Epidermal melanocyte (primary cell): ENCODE measurements around the gene PEAK1.
A peak's percentile ranks its signal among the peaks of the same experiment; 100 is the strongest.

ENCODE experiments used
- DNase-seq: peaks from one replicate; pipeline ENCODE4 v3.0.0; 2011; ENCODE audit warnings: low spot score; ENCODE audit not compliant: insufficient read length

Gene PEAK1, protein sequence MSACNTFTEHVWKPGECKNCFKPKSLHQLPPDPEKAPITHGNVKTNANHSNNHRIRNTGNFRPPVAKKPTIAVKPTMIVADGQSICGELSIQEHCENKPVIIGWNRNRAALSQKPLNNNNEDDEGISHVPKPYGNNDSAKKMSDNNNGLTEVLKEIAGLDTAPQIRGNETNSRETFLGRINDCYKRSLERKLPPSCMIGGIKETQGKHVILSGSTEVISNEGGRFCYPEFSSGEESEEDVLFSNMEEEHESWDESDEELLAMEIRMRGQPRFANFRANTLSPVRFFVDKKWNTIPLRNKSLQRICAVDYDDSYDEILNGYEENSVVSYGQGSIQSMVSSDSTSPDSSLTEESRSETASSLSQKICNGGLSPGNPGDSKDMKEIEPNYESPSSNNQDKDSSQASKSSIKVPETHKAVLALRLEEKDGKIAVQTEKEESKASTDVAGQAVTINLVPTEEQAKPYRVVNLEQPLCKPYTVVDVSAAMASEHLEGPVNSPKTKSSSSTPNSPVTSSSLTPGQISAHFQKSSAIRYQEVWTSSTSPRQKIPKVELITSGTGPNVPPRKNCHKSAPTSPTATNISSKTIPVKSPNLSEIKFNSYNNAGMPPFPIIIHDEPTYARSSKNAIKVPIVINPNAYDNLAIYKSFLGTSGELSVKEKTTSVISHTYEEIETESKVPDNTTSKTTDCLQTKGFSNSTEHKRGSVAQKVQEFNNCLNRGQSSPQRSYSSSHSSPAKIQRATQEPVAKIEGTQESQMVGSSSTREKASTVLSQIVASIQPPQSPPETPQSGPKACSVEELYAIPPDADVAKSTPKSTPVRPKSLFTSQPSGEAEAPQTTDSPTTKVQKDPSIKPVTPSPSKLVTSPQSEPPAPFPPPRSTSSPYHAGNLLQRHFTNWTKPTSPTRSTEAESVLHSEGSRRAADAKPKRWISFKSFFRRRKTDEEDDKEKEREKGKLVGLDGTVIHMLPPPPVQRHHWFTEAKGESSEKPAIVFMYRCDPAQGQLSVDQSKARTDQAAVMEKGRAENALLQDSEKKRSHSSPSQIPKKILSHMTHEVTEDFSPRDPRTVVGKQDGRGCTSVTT (N-terminal part only)

DNA sequence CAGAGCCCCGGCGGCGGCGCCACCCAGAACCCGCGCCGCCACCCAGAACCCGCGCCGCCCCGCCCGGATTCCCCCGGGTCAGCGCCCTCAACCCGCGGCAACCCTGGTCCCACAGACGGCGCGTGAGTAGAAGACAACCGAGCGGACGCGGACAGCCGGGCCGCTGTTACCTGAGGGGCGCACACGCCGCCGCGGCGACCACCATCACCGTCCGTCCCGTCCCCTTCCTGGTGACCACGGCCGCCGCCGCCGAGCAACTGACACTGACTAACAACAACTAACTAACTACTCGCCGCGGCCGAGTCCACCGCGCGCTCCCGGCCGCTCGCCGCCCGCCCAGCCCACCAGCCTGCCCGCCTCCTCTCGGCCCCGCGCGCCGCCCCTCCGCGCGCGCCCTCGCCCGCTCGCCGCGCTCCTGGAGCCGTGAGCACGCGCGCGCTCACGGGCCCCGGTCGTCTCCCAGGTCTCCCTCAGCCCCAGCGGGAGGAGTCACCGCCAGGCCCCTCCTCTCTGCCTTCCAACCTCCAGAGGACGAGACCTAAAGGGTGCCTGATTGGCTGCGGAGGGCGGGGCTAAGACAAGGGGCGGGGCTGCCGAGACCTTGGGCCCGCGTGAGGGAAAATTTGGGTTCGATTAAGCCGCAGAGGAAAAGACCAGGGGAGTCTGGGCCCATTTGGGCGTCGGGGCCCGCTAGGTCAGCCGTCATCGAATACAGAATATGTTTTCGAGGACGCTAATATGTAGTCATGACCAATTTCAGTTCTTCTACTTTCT lies at the start of gene PEAK1:
TSS of gene PEAK1 (minus strand) at position 269 of the 774 bp plus-strand sequence. CDS start 238,178 bp downstream, outside the sequence.
- peak; percentile 81 for DNase-seq

DNA sequence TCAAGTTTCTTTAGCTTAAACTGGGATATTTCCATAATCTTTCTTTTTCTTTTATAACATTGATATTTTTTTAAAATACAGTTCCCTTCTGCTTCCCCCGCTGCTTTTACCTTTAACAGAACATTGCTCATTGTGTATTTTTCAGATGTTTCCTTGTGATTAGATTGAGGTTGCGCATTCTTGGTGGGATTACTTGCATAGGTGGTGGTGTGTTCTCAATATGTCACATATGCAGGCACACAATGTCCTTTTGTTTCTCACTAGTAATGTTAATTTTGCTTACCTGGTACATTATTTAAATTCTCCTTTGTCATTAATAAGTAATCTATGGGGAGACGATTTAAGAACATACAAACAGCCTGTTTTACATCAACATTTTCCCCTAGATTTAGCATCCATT lies 49.0 kb upstream of the PEAK1 start:
- no peak for DNase-seq

DNA sequence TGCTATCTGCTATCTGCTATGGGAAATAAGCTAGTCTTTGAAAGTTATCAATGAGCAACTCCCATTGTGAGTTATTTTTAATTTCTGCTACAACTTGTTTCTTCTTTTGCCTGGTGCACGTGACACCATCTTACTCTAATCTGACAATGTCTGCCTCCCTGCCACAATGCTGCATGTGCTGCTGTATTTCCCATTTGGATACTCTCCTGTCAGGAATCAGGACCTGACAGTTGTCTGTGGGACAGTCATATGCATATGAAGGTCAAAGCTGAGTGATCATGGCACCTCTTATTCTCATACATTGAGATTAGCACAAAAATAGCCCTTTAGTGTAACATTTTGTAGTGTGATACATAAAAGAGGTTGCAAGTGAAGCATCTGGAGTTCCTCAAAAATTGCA lies 46.6 kb upstream of the PEAK1 start:
- no peak for DNase-seq

DNA sequence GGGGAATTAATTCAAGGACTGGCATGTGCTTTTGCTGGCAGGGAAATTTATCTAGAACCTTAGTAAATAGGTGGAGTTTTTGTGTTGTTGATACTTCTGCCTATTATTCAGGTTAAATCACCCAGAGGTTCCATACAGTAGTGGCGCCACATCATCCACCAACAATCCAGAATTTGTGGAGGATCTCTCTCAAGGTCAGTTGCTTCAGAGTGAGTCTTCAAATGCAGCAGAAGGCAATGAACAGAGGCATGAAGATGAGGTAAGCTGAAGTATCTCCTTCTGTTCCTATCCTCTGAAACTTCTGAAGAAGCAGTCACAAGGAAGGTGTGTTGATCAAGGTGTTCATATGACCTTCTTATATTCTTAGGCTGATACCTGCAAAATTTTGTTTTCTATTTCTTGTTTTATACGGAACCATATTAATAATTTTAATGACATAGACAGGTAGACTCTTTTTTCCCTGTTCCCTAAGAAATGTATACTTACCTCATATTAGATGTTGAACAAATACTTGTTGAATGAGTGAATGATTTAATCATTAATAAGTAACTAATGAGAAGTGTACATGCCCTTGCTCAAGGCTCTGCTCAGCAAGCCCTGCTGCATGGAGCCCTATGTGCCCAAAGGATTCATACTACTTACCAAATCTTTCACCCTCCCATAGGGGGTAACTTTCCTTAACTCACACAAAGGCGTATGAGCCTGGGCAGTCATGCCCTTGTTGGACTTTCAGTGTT lies 44.4 kb upstream of the PEAK1 start:
- no peak for DNase-seq

DNA sequence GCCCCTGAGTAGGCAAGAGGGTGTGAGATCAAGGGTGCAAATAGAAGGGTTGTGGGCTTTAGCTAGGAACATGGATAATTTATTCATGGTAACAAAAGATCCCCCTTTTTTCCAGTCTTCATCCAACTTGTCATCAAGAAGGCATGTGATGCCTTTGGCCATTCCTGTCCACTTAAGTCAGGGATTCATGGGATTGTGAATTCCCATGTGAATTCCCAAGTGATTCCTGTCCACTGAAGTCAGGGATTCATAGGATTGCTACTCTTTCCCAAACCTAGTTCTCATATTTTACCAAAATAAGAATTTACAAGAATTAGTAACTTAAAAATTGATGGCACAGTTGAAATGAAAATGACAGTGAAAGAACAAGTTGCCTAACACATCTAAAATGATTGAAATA lies 41.6 kb upstream of the PEAK1 start:
- no peak for DNase-seq

DNA sequence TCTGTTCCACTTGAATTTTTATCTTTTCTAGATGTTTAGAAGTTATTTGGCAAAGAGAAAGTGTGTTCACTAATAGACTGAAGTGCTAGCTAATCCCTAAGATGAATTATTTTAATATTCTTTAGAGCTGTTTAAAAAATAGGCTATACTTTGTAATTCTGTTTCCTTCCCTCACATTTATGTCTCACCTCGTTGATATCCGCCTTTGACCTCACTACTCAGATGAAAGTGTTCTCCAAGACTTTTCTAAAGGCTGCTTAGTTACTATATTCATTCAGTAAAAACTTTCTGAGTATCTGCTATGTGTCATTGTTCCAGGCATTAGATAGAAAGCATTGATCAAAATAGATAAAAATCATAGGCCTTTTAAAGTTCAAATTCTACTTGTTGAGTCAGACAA lies 39.1 kb upstream of the PEAK1 start:
- DNase-seq = no peak

DNA sequence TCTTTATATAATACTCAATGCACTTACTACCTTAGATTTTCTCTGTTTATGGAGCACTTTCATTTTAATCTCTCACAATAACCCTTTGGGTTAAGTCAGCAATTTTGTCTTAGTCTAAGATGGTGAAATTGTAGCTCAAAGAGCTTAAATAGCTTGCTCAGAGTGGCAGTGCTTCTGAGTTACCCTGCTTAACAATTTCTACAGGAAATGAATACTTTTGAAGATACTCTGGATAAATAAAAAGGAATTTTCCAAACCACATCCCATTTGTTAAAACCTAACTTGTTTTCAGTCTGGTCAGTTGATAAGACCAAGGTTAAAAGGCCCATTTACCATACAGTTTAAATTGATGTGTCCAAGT lies 38.0 kb upstream of the PEAK1 start:
- DNase-seq = no peak

DNA sequence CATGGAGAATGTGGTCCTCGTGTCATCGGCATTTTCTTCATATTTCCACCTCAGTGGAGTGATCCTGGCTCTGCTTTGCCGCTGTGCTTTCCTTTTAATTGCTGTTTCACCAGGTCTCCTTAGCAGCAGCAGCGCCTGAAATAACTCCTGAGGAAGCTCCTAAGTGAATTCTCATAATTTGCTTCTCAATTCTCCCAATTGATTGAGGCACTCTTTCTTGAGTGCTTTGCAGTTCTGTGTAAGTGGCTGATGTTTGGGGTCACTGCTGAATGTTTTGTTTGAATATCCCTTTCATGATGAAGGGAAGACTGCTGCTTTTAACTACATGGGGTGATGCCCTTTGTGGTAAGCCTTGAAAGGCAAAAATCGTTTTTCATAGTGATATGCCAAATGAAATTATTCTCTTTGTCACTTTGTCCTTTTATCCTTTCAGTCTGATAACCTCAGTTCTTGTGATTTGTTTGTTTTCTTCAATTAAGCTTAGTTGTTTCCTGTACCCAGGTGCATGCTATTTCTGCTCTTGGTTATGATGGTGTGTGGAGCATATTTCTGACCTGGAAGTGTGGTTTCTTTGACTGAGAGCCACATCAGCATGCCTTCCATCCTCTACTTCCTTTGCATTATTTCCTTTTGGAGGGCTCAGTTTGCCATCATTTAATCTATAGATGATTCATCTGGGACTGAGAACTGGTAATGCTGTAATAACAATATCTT lies 37.4 kb upstream of the PEAK1 start:
- no peak for DNase-seq

DNA sequence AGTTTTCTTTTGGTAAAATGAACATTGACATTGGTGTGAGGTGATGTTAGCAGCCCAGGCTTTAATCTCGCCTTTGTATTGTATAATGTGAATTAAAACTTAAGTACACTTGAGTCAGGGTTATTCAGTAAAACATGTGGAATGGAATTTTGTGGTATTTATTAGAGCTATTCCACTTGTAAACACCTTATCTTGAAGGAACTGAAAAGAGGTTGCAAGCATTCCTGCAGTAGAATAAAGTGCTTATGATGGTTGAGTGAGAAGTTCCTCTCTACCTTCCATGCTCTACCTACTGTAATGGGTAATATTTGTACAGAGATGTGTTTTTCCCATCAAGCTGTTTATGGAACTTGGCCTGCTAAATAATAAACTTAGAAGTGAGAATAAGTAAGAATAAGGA lies 36.8 kb upstream of the PEAK1 start:
- no peak for DNase-seq

DNA sequence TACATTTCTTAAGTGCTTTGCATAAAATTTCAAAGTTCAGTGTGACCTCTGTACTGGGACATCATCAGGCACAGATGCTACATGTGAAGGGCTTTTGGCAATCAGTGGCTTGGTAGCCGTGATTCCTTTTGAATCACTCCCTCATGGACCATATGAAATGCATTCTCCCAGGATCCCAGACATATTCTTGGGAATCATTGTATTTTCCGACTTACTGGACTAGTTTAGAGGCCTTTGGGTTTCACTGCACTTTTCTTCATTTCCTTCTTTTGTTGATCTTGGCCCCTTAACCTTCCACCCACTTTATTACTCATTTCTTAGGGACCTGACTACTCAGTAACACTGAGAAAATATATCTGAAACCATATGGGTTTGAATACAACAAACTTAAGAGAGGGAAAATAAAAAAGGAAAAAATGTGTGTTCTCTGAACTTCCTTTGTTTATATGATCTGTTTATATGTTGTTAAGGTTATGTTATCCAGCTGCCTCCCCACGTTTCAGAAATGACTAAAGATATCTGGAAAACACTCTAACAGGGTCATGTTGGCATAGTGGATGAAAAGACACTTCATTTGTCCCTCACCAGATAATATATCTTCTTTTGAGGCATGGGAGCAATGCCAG lies 35.9 kb upstream of the PEAK1 start:
- no peak for DNase-seq

DNA sequence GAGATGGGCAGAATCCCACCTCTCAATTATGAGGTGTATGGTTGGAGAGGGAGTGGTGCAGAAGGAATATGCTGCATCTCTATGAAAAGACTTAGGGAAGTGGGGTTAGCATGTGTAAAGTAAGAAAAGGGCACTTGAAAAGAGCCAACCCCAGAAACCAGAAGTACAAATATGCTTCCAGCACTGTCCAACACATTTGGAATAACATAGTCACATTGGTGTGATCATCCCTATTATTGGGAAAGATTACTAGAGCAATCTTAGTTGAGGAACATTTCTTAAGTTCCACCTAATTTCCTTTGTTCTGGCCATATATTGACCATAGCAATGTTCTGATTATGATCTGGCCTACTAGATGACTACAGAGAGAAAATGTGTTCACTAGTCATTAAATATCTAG lies 35.0 kb upstream of the PEAK1 start:
- DNase-seq = no peak

DNA sequence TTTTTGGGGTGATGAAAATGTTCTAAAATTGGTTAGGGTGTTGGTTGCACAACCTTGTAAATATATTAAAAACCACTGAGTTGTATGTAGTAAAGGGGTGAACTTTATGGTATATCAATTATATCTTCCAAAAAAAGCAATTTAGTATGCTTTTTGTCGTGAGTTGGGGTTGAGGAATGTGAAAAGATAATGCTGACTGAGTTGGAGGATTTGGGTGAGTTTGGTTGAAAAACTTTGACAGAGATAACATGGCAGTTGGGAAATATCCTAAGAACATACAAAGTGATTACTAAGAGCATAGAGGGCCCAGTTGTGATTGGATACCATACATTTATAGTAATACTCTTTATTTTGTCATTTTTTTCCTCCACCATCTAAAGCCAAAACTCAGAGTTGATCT lies 34.4 kb upstream of the PEAK1 start:
- DNase-seq = no peak

DNA sequence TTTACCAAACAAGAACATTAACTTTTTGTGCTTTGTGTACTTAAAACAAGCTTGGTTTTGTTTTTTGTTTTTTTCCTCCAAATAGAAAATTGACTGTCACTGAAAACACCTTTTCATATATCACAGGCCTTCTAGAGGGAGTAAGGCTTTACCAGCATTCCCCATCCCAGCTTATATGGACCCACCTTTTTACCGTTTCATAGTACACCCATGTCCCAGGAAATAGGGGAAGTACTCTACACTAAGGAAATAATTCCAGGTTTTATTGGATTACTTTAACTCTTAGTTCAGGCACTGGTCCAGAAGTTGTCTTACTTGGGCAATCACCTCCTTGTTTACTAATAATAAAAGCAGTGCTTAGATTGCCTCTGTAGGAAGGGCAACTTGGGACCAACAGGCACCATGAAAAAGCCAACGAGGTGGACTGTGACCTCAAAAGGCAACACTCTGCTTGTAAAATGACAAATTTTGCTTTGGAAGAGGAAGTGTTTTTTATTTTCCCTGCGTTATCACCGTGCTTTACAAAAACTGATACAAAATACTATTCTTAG lies 27.0 kb upstream of the PEAK1 start:
- DNase-seq = no peak

DNA sequence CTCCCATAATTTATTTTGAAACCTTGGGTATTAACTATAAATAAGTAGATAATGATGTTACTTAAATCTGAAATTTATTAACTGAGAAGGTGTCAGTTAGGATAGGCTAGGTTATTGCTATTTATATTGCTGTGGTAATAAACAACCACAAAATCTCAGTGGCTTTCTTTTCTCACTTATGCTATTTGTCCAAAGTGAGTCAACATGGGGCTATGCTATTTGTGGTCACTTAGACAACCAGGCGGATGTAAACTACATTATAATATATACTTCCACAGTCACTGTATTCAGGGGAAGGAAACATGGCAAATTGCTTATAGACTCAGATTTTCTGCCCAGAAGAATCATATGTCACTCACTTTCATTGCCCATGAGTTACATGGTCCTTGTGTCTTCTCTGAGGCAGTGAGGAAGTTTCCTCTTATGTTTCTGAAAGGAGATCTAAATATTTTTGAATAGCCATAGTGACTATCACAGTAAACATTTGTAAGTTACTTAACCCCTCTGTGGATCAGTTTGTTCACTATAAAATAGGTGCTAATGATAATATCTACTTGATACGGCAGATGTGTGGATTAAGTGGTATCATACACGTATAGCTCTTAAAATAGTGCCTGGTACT lies 20.6 kb upstream of the PEAK1 start:
- DNase-seq = no peak

DNA sequence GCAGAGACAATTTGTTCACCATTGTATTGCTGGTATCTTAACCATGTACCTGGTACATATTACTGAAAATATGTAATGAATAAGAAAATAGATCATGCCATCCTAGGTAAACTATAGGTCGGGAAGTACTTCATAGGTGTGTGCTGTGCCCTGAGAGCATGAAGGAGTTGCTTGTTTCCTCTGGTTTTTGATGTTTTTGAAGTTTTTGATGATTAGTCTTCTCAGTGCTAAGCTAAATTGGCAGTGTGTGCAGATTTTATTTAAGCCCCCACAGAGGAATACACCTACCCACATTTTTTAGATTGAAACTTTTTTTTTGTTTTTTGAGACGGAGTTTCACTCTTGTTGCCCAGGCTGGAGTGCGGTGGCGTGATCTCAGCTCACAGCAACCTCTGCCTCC lies 17.4 kb upstream of the PEAK1 start:
- no peak for DNase-seq

DNA sequence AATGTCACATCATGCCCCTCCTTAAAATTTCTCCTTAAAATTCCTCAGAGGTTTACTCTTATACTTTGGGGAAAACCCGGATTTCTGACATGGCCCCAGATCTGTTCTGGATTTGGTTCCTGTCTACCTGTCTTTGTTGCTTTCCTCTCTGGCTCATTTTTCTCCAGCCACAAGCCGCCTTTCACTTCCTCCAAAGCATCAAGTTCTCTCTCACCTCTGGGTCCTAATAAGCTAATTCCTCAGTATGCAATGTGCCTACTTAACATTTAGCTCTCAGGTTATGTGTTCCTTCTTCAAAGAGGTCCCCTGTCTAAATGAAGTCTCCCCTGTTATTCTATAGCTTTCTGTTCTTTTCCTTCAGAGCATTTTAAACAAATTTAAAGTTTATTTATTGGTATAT lies 16.9 kb upstream of the PEAK1 start:
- no peak for DNase-seq

DNA sequence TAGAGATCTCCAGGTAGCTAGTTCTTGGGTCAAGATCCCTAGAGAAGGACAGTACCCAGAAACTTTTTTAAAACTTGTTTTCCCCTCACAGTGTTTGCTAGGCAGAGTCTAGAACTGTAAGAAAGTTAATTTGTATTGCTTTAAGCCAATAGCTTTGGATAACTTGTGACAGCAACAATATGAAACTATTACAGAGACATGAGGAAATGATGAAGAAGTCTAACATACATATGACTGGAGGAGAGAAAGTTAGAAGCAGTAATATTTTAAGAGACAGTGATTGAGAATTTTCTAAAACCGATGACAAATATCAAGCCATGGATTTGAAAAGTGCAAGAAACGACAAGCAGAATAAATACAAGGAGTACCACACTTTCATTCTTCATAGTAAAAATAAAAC lies 10.7 kb upstream of the PEAK1 start:
- no peak for DNase-seq

DNA sequence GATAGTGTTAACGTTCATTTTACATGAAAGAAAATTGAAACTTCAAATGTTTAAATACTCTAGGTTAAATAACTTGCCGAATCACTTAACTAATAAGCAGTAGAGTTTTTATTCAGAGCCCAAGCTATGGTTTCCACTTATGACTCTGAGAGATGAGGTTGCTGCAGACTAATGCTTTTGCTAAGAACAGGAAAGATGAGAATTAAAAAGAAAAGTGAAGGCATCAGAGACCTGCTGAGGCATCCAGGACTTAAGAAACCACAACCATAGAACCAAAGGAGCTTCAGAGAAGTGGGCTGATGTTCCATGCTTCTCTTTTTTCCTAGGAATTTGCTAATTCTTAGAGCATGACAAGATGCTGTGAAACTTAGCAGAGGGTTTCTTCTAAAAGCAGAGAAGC lies 10.3 kb upstream of the PEAK1 start:
- DNase-seq = no peak

DNA sequence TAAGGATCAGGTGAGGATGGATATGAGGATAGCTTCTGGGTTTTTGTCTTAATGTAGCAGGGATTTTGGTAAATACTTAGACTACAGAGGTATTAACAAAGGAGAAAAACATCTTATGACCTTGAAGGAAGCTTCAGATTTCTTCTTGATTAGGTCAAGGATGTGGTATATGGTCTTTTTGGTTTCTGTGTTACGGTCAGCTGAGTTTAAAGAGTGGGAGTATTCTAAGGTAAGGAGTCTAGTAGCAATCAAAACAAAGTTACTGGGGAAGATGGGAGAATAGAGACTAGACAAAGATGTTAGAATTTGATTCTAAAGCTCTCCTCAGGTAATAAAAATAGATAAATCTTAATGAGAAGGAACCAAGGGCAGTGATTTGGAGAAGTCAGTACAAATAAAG lies 7.0 kb upstream of the PEAK1 start:
- no peak for DNase-seq
